ENCODE data around the gene GEMIN5. TPM values are rescaled to one million over a fixed set of nuclear protein-coding genes. Genes with fewer than 3 reads are reported as not detected.
"Not testable (repeated sequence)": the region's sequence is repeated elsewhere in the genome, so short reads cannot be mapped to it uniquely, and the experiment has no call there.

Gene GEMIN5
- 13.1 TPM for polyA plus RNA-seq (2013, experiment 1 of 2; ENCODE audit: insufficient read length)
- 11.0 TPM for polyA plus RNA-seq (2013, experiment 2 of 2; ENCODE audit: insufficient read length)

GRCh38 chr5:154937718-154938466 lies at the start of gene GEMIN5:
Gene GEMIN5 (minus strand): TSS chr5:154938211. CDS start chr5:154938133, 78 bp downstream.
- peak; percentile 85 for DNase-seq

GRCh38 chr5:154986151-154986550 lies 48.1 kb upstream of the GEMIN5 start:
- DNase-seq, result no peak

GRCh38 chr5:154984946-154985516 lies 47.0 kb upstream of the GEMIN5 start:
- no peak for DNase-seq

GRCh38 chr5:154978294-154978693 lies 40.3 kb upstream of the GEMIN5 start:
- not testable (repeated sequence) for DNase-seq

- peak; percentile 7 for DNase-seq
Measured at GRCh38 chr5:154977409-154977808, 39.4 kb upstream of the GEMIN5 start.

GRCh38 chr5:154976082-154976481 lies 38.1 kb upstream of the GEMIN5 start:
- DNase-seq, result not testable (repeated sequence)

GRCh38 chr5:154972476-154973080 lies 34.6 kb upstream of the GEMIN5 start:
- peak; percentile 46 for DNase-seq

- peak; percentile 30 for DNase-seq
Measured at GRCh38 chr5:154971501-154971900, 33.5 kb upstream of the GEMIN5 start.

- DNase-seq, result peak; percentile 8
Measured at GRCh38 chr5:154970759-154971158, 32.7 kb upstream of the GEMIN5 start.

- no peak for DNase-seq
Measured at GRCh38 chr5:154968953-154969352, 30.9 kb upstream of the GEMIN5 start.

- DNase-seq, result peak; percentile 11
Measured at GRCh38 chr5:154967421-154968024, 29.5 kb upstream of the GEMIN5 start.

- DNase-seq, result no peak
Measured at GRCh38 chr5:154966874-154967273, 28.9 kb upstream of the GEMIN5 start.

GRCh38 chr5:154966081-154966841 lies 28.2 kb upstream of the GEMIN5 start:
- no peak for DNase-seq

- DNase-seq, result peak; percentile 11
Measured at GRCh38 chr5:154962494-154962893, 24.5 kb upstream of the GEMIN5 start.

GRCh38 chr5:154956712-154957111 lies 18.7 kb upstream of the GEMIN5 start:
- no peak for DNase-seq

- no peak for DNase-seq
Measured at GRCh38 chr5:154949781-154950180, 11.8 kb upstream of the GEMIN5 start.

- DNase-seq, result no peak
Measured at GRCh38 chr5:154948313-154948712, 10.3 kb upstream of the GEMIN5 start.

GRCh38 chr5:154947778-154948177 lies 9.8 kb upstream of the GEMIN5 start:
- no peak for DNase-seq

- peak; percentile 28 for DNase-seq
Measured at GRCh38 chr5:154945695-154946301, 7.8 kb upstream of the GEMIN5 start.

- no peak for DNase-seq
Measured at GRCh38 chr5:154944716-154945115, 6.7 kb upstream of the GEMIN5 start.

GRCh38 chr5:154943527-154943926 lies 5.5 kb upstream of the GEMIN5 start:
- no peak for DNase-seq

Data from fibroblast of skin of back (primary cell).